Measurements from ENCODE around the gene CCSER1. TPM values are rescaled to one million over a fixed set of nuclear protein-coding genes. Genes with fewer than 3 reads are reported as not detected.

CCSER1 gene
- total RNA-seq, 1 donor from 2014 or later, result not detected

- no peaks in the 10 kb centered on the region for H3K4me1 Mint-ChIP-seq (ENCODE audit: low read depth)
- no peak for DNase-seq (ENCODE audit: low spot score)
- peaks cover 1% of the 10 kb centered on the region for H3K36me3 Mint-ChIP-seq (ENCODE audit: low read depth)
- H3K27ac Mint-ChIP-seq (ENCODE audit: unreplicated experiment), result no peak overlapping the region
- peaks cover 9% of the 10 kb centered on the region for H3K27me3 Mint-ChIP-seq (ENCODE audit: low read depth)
- no peaks in the 10 kb centered on the region for H3K9me3 Mint-ChIP-seq (ENCODE audit: low read depth)
- no peak overlapping the region for H3K4me3 Mint-ChIP-seq (ENCODE audit: unreplicated experiment)
- no peak for TF ChIP-seq CTCF (IDR thresholded peaks at IDR 0.05)
Measured at GRCh38 chr4:90103991-90104390, 23.2 kb upstream of the CCSER1 start.

DNA sequence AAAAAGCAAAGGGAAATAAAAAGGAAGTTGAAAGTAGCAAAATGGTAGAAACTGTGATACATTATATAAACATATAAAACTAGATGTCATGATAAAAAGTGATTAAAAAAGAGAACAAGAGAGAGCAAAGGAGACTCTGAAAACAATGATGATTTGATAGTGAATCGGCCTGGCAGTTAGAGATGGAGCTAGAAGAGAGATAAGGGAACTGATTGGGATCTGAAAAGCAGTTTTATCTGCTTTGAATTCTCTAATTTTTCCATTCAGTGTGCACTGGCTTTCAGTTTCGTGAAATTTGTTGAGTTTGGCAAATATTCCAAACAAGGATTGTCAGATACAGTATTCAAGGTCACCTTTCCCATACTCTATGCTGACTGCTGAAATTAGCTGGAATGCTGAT lies 21.9 kb upstream of the CCSER1 start:
- H3K4me1 Mint-ChIP-seq (ENCODE audit: low read depth), result no peaks in the 10 kb centered on the region
- H3K9me3 Mint-ChIP-seq (ENCODE audit: low read depth), result no peaks in the 10 kb centered on the region
- no peak for TF ChIP-seq CTCF (IDR thresholded peaks at IDR 0.05)
- peaks cover 9% of the 10 kb centered on the region for H3K27me3 Mint-ChIP-seq (ENCODE audit: low read depth)
- DNase-seq (ENCODE audit: low spot score), result no peak
- H3K4me3 Mint-ChIP-seq (ENCODE audit: unreplicated experiment), result no peak overlapping the region
- no peaks in the 10 kb centered on the region for H3K36me3 Mint-ChIP-seq (ENCODE audit: low read depth)
- no peak overlapping the region for H3K27ac Mint-ChIP-seq (ENCODE audit: unreplicated experiment)

DNA sequence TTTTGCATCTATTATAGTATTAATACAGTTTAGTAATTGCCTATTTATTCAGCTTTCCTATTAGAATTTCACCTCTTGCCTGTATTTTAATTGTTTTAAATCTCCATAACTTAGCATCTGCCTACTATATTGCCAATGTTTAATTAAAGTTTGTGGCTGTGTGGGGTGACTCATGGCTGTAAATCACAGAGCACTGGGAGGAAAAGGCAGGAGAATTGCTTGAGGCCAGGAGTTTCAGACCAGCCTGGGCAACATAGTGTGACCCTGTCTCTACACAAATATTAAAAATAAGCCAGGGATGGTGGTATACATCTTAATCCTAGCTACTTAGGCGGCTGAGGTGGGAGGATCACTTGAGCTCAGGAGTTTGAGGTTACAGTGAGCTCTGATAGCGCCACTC lies 14.5 kb upstream of the CCSER1 start:
- H3K4me3 Mint-ChIP-seq (ENCODE audit: unreplicated experiment), result no peak overlapping the region
- H3K9me3 Mint-ChIP-seq (ENCODE audit: low read depth), result no peaks in the 10 kb centered on the region
- DNase-seq (ENCODE audit: low spot score), result no peak
- H3K27me3 Mint-ChIP-seq (ENCODE audit: low read depth), result peaks cover 7% of the 10 kb centered on the region
- H3K4me1 Mint-ChIP-seq (ENCODE audit: low read depth), result no peaks in the 10 kb centered on the region
- no peak for TF ChIP-seq CTCF (IDR thresholded peaks at IDR 0.05)
- H3K27ac Mint-ChIP-seq (ENCODE audit: unreplicated experiment), result no peak overlapping the region
- no peaks in the 10 kb centered on the region for H3K36me3 Mint-ChIP-seq (ENCODE audit: low read depth)

GRCh38 chr4:90113881-90114457 lies 13.2 kb upstream of the CCSER1 start:
- no peak for TF ChIP-seq CTCF (IDR thresholded peaks at IDR 0.05)

DNA sequence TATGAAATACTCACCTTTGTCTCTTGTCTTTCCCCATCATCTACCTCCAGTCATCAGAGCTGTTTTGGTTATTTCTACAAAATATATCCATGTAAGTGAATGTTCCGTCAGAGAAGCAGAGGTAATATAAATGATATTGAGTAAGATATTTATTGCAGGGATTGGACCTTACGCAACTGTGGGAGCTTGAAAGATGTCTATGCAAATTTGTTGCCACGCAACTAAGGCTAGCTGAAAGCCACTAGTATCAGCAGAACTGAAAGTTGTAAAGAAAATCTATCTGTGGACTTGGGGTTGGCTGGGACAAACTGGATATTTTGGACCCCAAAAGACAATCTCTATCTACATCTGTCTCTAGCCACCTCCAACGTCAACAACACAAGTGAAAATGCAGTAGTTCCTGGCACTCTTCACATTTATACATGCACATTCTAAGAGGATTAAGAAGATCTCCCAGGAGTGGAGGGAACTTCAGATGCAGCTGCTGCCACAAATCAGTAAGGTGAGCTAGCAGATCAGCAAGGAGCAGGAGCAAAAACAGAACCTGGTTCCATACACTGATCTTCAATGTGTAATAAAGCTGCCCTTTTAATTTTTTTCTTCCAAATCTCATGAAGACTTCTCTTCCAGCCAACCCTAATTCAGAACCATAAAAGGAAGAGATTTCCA lies 8.5 kb upstream of the CCSER1 start:
- Mint-ChIP-seq H3K27me3 (ENCODE audit: low read depth) (peaks cover 18% of the 10 kb centered on the region), H3K4me1 (ENCODE audit: low read depth) (no peaks in the 10 kb centered on the region), H3K4me3 (ENCODE audit: unreplicated experiment) (no peak overlapping the region), H3K9me3 (ENCODE audit: low read depth) (no peaks in the 10 kb centered on the region), H3K36me3 (ENCODE audit: low read depth) (no peaks in the 10 kb centered on the region), H3K27ac (ENCODE audit: unreplicated experiment) (no peak overlapping the region)
- no peak for TF ChIP-seq CTCF (IDR thresholded peaks at IDR 0.05)
- DNase-seq (ENCODE audit: low spot score), result no peak

More at GRCh38 chr4:90113881-90114457, 13.2 kb upstream of the CCSER1 start:
- H3K4me3 Mint-ChIP-seq (ENCODE audit: unreplicated experiment), result no peak overlapping the region
- no peaks in the 10 kb centered on the region for H3K4me1 Mint-ChIP-seq (ENCODE audit: low read depth)
- no peaks in the 10 kb centered on the region for H3K9me3 Mint-ChIP-seq (ENCODE audit: low read depth)
- peaks cover 14% of the 10 kb centered on the region for H3K27me3 Mint-ChIP-seq (ENCODE audit: low read depth)
- H3K36me3 Mint-ChIP-seq (ENCODE audit: low read depth), result no peaks in the 10 kb centered on the region
- DNase-seq (ENCODE audit: low spot score), result no peak
- no peak overlapping the region for H3K27ac Mint-ChIP-seq (ENCODE audit: unreplicated experiment)
